ENCODE results near the gene GNG7.
"Not testable (repeated sequence)": the region's sequence is repeated elsewhere in the genome, so short reads cannot be mapped to it uniquely, and the experiment has no call there.

DNA sequence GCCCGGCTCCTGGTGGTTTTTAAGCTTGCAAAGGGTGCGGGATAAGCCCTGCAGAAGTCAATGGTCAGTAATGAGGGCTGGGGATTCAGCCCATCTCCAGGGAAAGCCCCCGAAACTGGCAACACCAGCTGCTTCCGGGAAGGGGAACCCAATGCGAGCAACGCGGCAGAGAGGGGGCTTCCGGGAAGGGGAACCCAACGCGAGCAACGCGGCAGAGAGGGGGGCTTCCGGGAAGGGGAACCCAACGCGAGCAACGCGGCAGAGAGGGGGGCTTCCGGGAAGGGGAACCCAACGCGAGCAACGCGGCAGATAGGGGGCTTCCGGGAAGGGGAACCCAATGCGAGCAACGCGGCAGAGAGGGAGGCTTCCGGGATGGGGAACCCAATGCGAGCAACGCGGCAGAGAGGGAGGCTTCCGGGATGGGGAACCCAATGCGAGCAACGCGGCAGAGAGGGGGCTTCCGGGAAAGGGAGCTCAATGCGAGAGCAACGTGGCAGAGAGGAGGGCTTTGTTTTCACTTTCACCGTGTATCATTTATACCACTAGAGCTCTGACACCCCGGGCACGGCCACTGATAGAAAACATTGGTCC lies 80.0 kb downstream of the GNG7 start:
- TF ChIP-seq, protein P1, sequence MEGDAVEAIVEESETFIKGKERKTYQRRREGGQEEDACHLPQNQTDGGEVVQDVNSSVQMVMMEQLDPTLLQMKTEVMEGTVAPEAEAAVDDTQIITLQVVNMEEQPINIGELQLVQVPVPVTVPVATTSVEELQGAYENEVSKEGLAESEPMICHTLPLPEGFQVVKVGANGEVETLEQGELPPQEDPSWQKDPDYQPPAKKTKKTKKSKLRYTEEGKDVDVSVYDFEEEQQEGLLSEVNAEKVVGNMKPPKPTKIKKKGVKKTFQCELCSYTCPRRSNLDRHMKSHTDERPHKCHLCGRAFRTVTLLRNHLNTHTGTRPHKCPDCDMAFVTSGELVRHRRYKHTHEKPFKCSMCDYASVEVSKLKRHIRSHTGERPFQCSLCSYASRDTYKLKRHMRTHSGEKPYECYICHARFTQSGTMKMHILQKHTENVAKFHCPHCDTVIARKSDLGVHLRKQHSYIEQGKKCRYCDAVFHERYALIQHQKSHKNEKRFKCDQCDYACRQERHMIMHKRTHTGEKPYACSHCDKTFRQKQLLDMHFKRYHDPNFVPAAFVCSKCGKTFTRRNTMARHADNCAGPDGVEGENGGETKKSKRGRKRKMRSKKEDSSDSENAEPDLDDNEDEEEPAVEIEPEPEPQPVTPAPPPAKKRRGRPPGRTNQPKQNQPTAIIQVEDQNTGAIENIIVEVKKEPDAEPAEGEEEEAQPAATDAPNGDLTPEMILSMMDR (IDR thresholded peaks at IDR 0.05; ENCODE audit: low read depth, low read length, poor library complexity, severe bottlenecking): not testable (repeated sequence)
- not testable (repeated sequence) for TF ChIP-seq EZH2phosphoT487 (IDR thresholded peaks at IDR 0.05; ENCODE audit: borderline replicate concordance, low read length)

All from DOHH2 (cell line).